ENCODE data around the gene TNMD.

The TNMD gene

GRCh38 chrX:100600758-100601157 lies 16.0 kb downstream of the TNMD start:
- H3K79me2 ChIP-seq: no peaks in the 10 kb centered on the region
- H3K27ac ChIP-seq: no peak overlapping the region
- H3K4me3 ChIP-seq (ENCODE audit: low read depth, low read length): no peak overlapping the region
- no peaks in the 10 kb centered on the region for H3K36me3 ChIP-seq (ENCODE audit: control insufficient read depth, insufficient read depth, low read length)
- no peak overlapping the region for H3K9ac ChIP-seq
- no peak overlapping the region for H3K4me2 ChIP-seq (ENCODE audit: low read length)
- H2AFZ ChIP-seq: no peak overlapping the region
- no peak for TF ChIP-seq CTCF (IDR thresholded peaks at IDR 0.05)
- no peaks in the 10 kb centered on the region for H3K27me3 ChIP-seq (ENCODE audit: control insufficient read depth, insufficient read depth, low read length)
- H3K4me1 ChIP-seq: no peaks in the 10 kb centered on the region
- H3K9me3 ChIP-seq (ENCODE audit: control insufficient read depth, low read length): no peaks in the 10 kb centered on the region

- H3K9me3 ChIP-seq (ENCODE audit: control insufficient read depth, low read length): no peaks in the 10 kb centered on the region
- no peak for TF ChIP-seq CTCF (IDR thresholded peaks at IDR 0.05)
- H3K79me2 ChIP-seq: no peaks in the 10 kb centered on the region
- no peaks in the 10 kb centered on the region for H3K27me3 ChIP-seq (ENCODE audit: control insufficient read depth, insufficient read depth, low read length)
- H3K4me2 ChIP-seq (ENCODE audit: low read length): no peak overlapping the region
- H2AFZ ChIP-seq: no peak overlapping the region
- H3K36me3 ChIP-seq (ENCODE audit: control insufficient read depth, insufficient read depth, low read length): no peaks in the 10 kb centered on the region
- H3K9ac ChIP-seq: no peak overlapping the region
- peaks cover 2% of the 10 kb centered on the region for H3K4me1 ChIP-seq
- no peak overlapping the region for H3K4me3 ChIP-seq (ENCODE audit: low read depth, low read length)
- H3K27ac ChIP-seq: no peak overlapping the region
These were observed 22.0 kb downstream of the TNMD start for GRCh38 chrX:100606753-100607152.

GRCh38 chrX:100609591-100609990 lies 24.9 kb downstream of the TNMD start:
- Histone ChIP-seq H3K4me2 (ENCODE audit: low read length) (no peak overlapping the region), H2AFZ (no peak overlapping the region), H3K9me3 (ENCODE audit: control insufficient read depth, low read length) (no peaks in the 10 kb centered on the region), H3K4me3 (ENCODE audit: low read depth, low read length) (no peak overlapping the region), H3K4me1 (peaks cover 2% of the 10 kb centered on the region), H3K27me3 (ENCODE audit: control insufficient read depth, insufficient read depth, low read length) (no peaks in the 10 kb centered on the region), H3K9ac (no peak overlapping the region), H3K79me2 (no peaks in the 10 kb centered on the region), H3K27ac (no peak overlapping the region), H3K36me3 (ENCODE audit: control insufficient read depth, insufficient read depth, low read length) (no peaks in the 10 kb centered on the region)
- peak; percentile 23 for TF ChIP-seq CTCF (IDR thresholded peaks at IDR 0.05)

- no peaks in the 10 kb centered on the region for H3K4me1 ChIP-seq
- TF ChIP-seq CTCF (IDR thresholded peaks at IDR 0.05): no peak
- no peak overlapping the region for H3K27ac ChIP-seq
- H3K9me3 ChIP-seq (ENCODE audit: control insufficient read depth, low read length): no peaks in the 10 kb centered on the region
- no peaks in the 10 kb centered on the region for H3K27me3 ChIP-seq (ENCODE audit: control insufficient read depth, insufficient read depth, low read length)
- no peaks in the 10 kb centered on the region for H3K36me3 ChIP-seq (ENCODE audit: control insufficient read depth, insufficient read depth, low read length)
- H3K4me2 ChIP-seq (ENCODE audit: low read length): no peak overlapping the region
- H3K9ac ChIP-seq: no peak overlapping the region
- H2AFZ ChIP-seq: no peak overlapping the region
- H3K4me3 ChIP-seq (ENCODE audit: low read depth, low read length): no peak overlapping the region
- H3K79me2 ChIP-seq: no peaks in the 10 kb centered on the region
These were observed 27.2 kb downstream of the TNMD start for GRCh38 chrX:100611951-100612350.

- no peak overlapping the region for H3K9ac ChIP-seq
- no peaks in the 10 kb centered on the region for H3K79me2 ChIP-seq
- H3K9me3 ChIP-seq (ENCODE audit: control insufficient read depth, low read length): no peaks in the 10 kb centered on the region
- H3K36me3 ChIP-seq (ENCODE audit: control insufficient read depth, insufficient read depth, low read length): no peaks in the 10 kb centered on the region
- H3K4me1 ChIP-seq: no peaks in the 10 kb centered on the region
- no peak overlapping the region for H2AFZ ChIP-seq
- no peaks in the 10 kb centered on the region for H3K27me3 ChIP-seq (ENCODE audit: control insufficient read depth, insufficient read depth, low read length)
- H3K4me2 ChIP-seq (ENCODE audit: low read length): no peak overlapping the region
- no peak overlapping the region for H3K27ac ChIP-seq
- TF ChIP-seq CTCF (IDR thresholded peaks at IDR 0.05): peak; percentile 48
- H3K4me3 ChIP-seq (ENCODE audit: low read depth, low read length): no peak overlapping the region
These were observed 30.3 kb downstream of the TNMD start for GRCh38 chrX:100615005-100615404.

Measured in parathyroid adenoma (tissue), 2 donors.